Adrenal gland (tissue), 19 donors: ENCODE measurements around the gene PPIL1. TPM values are rescaled to one million over a fixed set of nuclear protein-coding genes. Genes with fewer than 3 reads are reported as not detected.

ENCODE experiments used
- DNase-seq, 7 donors: peaks; one replicate each; pipeline ENCODE4 v3.0.0-alpha.2; 2019 to 2020
- H3K27ac ChIP-seq, 5 donors: fragments of 200-600 bp; sonication (generic) in 4 of 5; 1 replicate in 3 of 5; 2 replicates in 2 of 5; pipeline versions ENCODE4 v1.5.1 to v1.8.0; 2016 to 2020; ENCODE audit warnings: mild to moderate bottlenecking in 1 of 5
- H3K27me3 ChIP-seq: fragments of 200-600 bp; 2 replicates; pipeline ENCODE4 v1.8.0; 2021
- H3K36me3 ChIP-seq, 2 donors: fragments of 200-600 bp; replicated peaks in 1 of 2; 1 replicate in 1 of 2; 2 replicates in 1 of 2; pipeline versions ENCODE4 v1.5.1 to v1.8.0; 2018 to 2022
- H3K4me1 ChIP-seq, 2 donors: fragments of 200-600 bp; replicated peaks in 1 of 2; 1 replicate in 1 of 2; 2 replicates in 1 of 2; pipeline versions ENCODE4 v1.5.1 to v1.8.0; 2018 to 2021
- H3K4me3 ChIP-seq, 4 donors: fragments of 200-600 bp; sonication (generic) in 3 of 4; one replicate each; pipeline ENCODE4 v1.5.1; 2016 to 2018
- H3K9me3 ChIP-seq, 3 donors: fragments of 200-600 bp; sonication (generic) in 1 of 3; replicated peaks in 1 of 3; 1 replicate in 2 of 3; 2 replicates in 1 of 3; pipeline versions ENCODE4 v1.5.1 to v1.8.0; 2016 to 2021
- POLR2A ChIP-seq, 2 donors: fragments of 450-650 bp; IDR thresholded peaks; one replicate each; pipeline ENCODE4 v1.6.1; 2017; ENCODE audit warnings: antibody characterized with exemption in 2 of 2, mild to moderate bottlenecking in 2 of 2, moderate library complexity in 1 of 2
- WGBS, 4 donors: extraction: QIAGEN DNeasy Blood & Tissue Kit in 2 of 4; methylation state at CpG; one replicate each; pipeline versions ENCODE4 v1.1.5 to v1.1.7; 2013 to 2017; 5-methylcytosine and 5-hydroxymethylcytosine counted together
- intact Hi-C, 2 donors: fragments of 100-400 bp; cut with DNase I; formaldehyde crosslinking; loops; one replicate each; pipeline versions ENCODE4 v1.14.1 to v1.15.0; 2022 to 2023
- long read RNA-seq, 10 donors: library from polyadenylated mRNA in 3 of 10; unstranded in 2 of 10; stranded (forward) in 1 of 10; transcript quantifications; one replicate each; pipeline ENCODE4 v2.0.0 and lab custom pipeline, GENCODE V29; 2021 to 2026
- polyA plus RNA-seq, 3 donors: library from polyadenylated mRNA; stranded (reverse); fragments of 200-250 nt in 2 of 3; fragments of 350-450 nt in 1 of 3; fragmentation: Illumina TruSeq in 1 of 3; extraction: RNeasy Lipid Tissue Mini Kit (QIAGEN cat#74804) in 1 of 3; gene quantifications; one replicate each; pipeline ENCODE4 v1.2.3, GENCODE V29; 2013 to 2014
- total RNA-seq, 9 donors: library from RNA; depleted of rRNA in 4 of 9; stranded (reverse); fragments of >200 nt in 4 of 9; fragments of 120-200 nt in 1 of 9; fragmentation: NEBNext Ultra II Directional in 1 of 9; extraction: Animal tissue kit (Norgen Biotek cat#: 25700) in 1 of 9; gene quantifications; one replicate each; pipeline versions ENCODE4 v1.1.0 to v1.2.4, GENCODE V29; 2013 to 2023
- TF ChIP-seq, protein P1 (sequence below), 6 experiments: fragments of 450-650 bp in 4 of 6; fragments of 200-600 bp in 2 of 6; sonication (generic) in 1 of 6; IDR thresholded peaks; 1 replicate in 5 of 6; 2 replicates in 1 of 6; pipeline versions ENCODE4 v1.5.1 to v1.8.0; 2016 to 2021; ENCODE audit warnings: antibody characterized with exemption in 6 of 6, mild to moderate bottlenecking in 2 of 6, moderate library complexity in 1 of 6
- donor health status: healthy with polysubstance abuse.
- donor health status: Bipolar disorder and iron deficiency.
- donor health status: DM: yes; HTN: yes; CAD: no.
- donor health status: DM: no; HTN: no; CAD: no.
- donor health status: DM: no; HTN: no; CAD: no.
- donor health status: DM: yes; HTN: yes; CAD: no.

The PPIL1 gene
- total RNA-seq (100 to 1,000 TPM in 2 of 9 donors, 10 to 100 TPM in 7; 36.4 to 138 (median 55.1) TPM), polyA plus RNA-seq (100 to 1,000 TPM in 1 of 3 donors, 10 to 100 TPM in 1, 1 to 10 TPM in 1; 8.2 to 134 (median 30.5) TPM)
- long read RNA-seq, donor 1, transcript PPIL1-201 (4 exons, 1,739 nt), result major isoform, 28 of 52 reads
- long read RNA-seq, donor 1, partial matches to known transcripts, result 15 of 52 reads
- long read RNA-seq, donor 1, other reads (novel, unspliced or antisense), result 9 of 52 reads
- long read RNA-seq, donor 2, transcript PPIL1-201 (4 exons, 1,739 nt), result major isoform, 14 of 14 reads
- long read RNA-seq, donor 2, partial matches to known transcripts, result 0 of 14 reads
- long read RNA-seq, donor 2, other reads (novel, unspliced or antisense), result 0 of 14 reads
- long read RNA-seq, donor 3, transcript PPIL1-201 (4 exons, 1,739 nt), result major isoform, 17 of 17 reads
- long read RNA-seq, donor 3, partial matches to known transcripts, result 0 of 17 reads
- long read RNA-seq, donor 3, other reads (novel, unspliced or antisense), result 0 of 17 reads
- long read RNA-seq, donor 4, transcript PPIL1-201 (4 exons, 1,739 nt), result minor isoform, 31 of 148 reads
- long read RNA-seq, donor 4, transcript PPIL1-202 (3 exons, 1,347 nt), result major isoform, 114 of 148 reads
- long read RNA-seq, donor 4, partial matches to known transcripts, result 2 of 148 reads
- long read RNA-seq, donor 4, other reads (novel, unspliced or antisense), result 1 of 148 reads
- long read RNA-seq, donor 5, transcript PPIL1-201 (4 exons, 1,739 nt), result major isoform, 34 of 50 reads
- long read RNA-seq, donor 5, transcript PPIL1-202 (3 exons, 1,347 nt), result minor isoform, 9 of 50 reads
- long read RNA-seq, donor 5, partial matches to known transcripts, result 0 of 50 reads
- long read RNA-seq, donor 5, other reads (novel, unspliced or antisense), result 7 of 50 reads
- long read RNA-seq, donor 6, transcript PPIL1-202 (3 exons, 1,347 nt), result major isoform, 65 of 89 reads
- long read RNA-seq, donor 6, transcript PPIL1-201 (4 exons, 1,739 nt), result minor isoform, 20 of 89 reads
- long read RNA-seq, donor 6, partial matches to known transcripts, result 0 of 89 reads
- long read RNA-seq, donor 6, other reads (novel, unspliced or antisense), result 4 of 89 reads
- long read RNA-seq, donor 7, transcript PPIL1-201 (4 exons, 1,739 nt), result major isoform, 10 of 18 reads
- long read RNA-seq, donor 7, partial matches to known transcripts, result 8 of 18 reads
- long read RNA-seq, donor 7, other reads (novel, unspliced or antisense), result 0 of 18 reads
- long read RNA-seq, donor 8, transcript PPIL1-201 (4 exons, 1,739 nt), result major isoform, 26 of 26 reads
- long read RNA-seq, donor 8, partial matches to known transcripts, result 0 of 26 reads
- long read RNA-seq, donor 8, other reads (novel, unspliced or antisense), result 0 of 26 reads
- long read RNA-seq, donor 9, transcript PPIL1-201 (4 exons, 1,739 nt), result major isoform, 7 of 17 reads
- long read RNA-seq, donor 9, partial matches to known transcripts, result 10 of 17 reads
- long read RNA-seq, donor 9, other reads (novel, unspliced or antisense), result 0 of 17 reads
- long read RNA-seq, donor 10, transcript PPIL1-201 (4 exons, 1,739 nt), result major isoform, 6 of 12 reads
- long read RNA-seq, donor 10, partial matches to known transcripts, result 6 of 12 reads
- long read RNA-seq, donor 10, other reads (novel, unspliced or antisense), result 0 of 12 reads

DNA sequence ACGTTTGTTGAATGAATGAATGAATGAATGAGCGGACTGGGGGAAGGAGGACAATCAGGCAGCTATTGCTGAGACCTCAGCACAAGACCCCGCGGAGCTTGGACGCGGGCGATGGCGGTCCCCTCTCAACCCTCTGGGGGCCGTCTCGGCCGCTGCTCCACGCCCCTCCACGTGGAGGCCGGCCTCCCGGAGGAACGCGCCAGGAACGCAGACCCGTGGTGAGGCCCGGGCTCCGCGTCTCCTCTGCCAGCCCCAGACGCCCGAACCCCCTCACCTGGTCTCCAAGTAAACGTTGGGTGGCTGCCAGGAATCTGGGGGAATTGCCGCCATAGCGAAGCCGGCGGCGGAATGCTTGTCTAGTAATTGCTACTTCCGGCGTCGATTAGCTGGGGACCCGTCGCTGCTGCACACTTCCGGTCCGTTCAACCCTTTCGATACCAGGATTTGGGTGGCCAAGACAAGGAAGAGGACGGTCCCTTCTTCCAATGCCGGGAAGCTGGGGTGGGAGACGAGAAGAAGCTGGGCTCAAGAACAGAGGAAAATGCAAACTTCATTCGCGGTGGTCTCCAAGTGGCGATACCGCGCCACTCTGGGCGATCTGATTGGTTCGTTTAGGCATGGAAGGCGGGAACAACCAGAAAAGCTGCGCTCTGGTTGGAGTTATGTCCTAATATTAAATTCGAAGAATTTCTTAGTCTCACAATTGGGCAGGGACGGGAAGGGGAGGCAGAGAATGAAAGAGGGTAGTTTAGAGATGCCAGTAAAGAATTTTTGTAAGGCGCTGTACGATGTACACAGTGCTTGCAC lies at the start of gene PPIL1:
PPIL1 (minus strand) TSS at position 361 of the 807 bp plus-strand sequence; CDS start at position 330, 31 bp downstream.
- peak within 1 kb of the TSS; percentile 77 to 88 (median 86) for H3K4me3 ChIP-seq
- peak within 1 kb of the TSS; percentile 61 to 95 (median 86) for H3K27ac ChIP-seq
- TF ChIP-seq, protein P1, sequence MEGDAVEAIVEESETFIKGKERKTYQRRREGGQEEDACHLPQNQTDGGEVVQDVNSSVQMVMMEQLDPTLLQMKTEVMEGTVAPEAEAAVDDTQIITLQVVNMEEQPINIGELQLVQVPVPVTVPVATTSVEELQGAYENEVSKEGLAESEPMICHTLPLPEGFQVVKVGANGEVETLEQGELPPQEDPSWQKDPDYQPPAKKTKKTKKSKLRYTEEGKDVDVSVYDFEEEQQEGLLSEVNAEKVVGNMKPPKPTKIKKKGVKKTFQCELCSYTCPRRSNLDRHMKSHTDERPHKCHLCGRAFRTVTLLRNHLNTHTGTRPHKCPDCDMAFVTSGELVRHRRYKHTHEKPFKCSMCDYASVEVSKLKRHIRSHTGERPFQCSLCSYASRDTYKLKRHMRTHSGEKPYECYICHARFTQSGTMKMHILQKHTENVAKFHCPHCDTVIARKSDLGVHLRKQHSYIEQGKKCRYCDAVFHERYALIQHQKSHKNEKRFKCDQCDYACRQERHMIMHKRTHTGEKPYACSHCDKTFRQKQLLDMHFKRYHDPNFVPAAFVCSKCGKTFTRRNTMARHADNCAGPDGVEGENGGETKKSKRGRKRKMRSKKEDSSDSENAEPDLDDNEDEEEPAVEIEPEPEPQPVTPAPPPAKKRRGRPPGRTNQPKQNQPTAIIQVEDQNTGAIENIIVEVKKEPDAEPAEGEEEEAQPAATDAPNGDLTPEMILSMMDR (IDR thresholded peaks at IDR 0.05), result peak in 3 of 6 experiments; percentile 9 to 14 (median 11)
- TF ChIP-seq POLR2A (IDR thresholded peaks at IDR 0.05), result peak in 1 of 2 donors; percentile 88
- H3K9me3 ChIP-seq, result no peaks in the 10 kb centered on the region
- H3K4me1 ChIP-seq, result peaks cover 5 to 19% of the 10 kb centered on the region in 2 donors
- intact Hi-C loops, result no loop called here
- 0 to 1% (median 0%) methylated on average over 22 to 54 of the region's 54 CpGs for WGBS, 4 donors
- no peaks in the 10 kb centered on the region for H3K27me3 ChIP-seq
- DNase-seq, result peak; percentile 79 to 93 (median 86)
- H3K36me3 ChIP-seq, result peaks cover 0 to 11% of the 10 kb centered on the region in 2 donors

DNA sequence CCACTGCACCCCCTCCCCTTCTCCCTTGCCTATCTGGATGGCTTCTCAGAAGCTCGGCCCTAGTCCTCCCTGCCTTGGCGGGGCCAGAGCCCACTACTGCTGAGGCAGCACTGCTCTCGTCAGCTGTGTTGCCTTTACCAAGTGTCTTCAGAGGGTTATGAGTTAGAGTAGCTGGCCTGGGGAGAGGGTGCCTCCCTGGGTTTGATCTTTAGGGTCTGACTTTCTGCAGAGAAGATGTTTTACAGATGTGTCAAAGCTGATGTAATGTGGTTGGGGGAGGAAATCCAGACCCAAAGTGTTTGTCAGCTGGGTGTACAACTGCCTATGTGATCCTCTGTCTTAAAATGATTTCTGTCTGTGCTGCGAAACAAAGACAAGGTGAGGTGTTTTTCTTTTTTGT lies 49.5 kb upstream of the PPIL1 start:
- H3K36me3 ChIP-seq, result peaks cover 0 to 50% of the 10 kb centered on the region in 2 donors
- H3K27ac ChIP-seq, result no peak overlapping the region
- no peaks in the 10 kb centered on the region for H3K9me3 ChIP-seq
- H3K4me3 ChIP-seq, result no peak overlapping the region
- DNase-seq, result peak in 1 of 7 donors; percentile 10
- peaks cover 16 to 34% of the 10 kb centered on the region in 2 donors for H3K4me1 ChIP-seq
- TF ChIP-seq, protein P1 (IDR thresholded peaks at IDR 0.05), result no peak
- 91 to 95% (median 92%) methylated on average over 4 of the region's 4 CpGs for WGBS, 4 donors
- intact Hi-C loops, result loop anchor here in 1 of 2 donors (10.0 kb wide), 1 partner anchor 51 kb away; no protein-coding TSS in a partner anchor
- no peaks in the 10 kb centered on the region for H3K27me3 ChIP-seq

DNA sequence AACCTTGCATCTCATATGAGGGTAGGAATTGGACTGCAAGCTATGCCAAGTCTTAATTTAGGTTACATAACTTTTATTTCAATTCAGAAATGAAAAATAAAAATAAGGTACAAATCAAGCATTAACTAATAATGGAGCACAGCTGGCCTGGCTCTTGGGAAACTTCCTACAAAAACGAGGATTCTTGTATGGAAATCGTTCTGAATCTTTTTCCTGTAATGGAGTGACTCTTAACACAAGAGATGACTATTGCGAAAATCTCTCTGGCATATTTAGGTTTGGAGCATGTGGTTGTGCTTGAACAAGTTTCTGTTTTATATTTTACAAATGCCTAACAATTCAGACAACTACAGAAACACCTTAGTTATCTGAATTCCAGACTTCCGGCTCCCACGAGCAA lies 45.9 kb upstream of the PPIL1 start:
- Histone ChIP-seq H3K36me3 (peaks cover 0 to 83% of the 10 kb centered on the region in 2 donors), H3K9me3 (no peaks in the 10 kb centered on the region), H3K27ac (peak overlapping the region in 3 of 5 donors; percentile 23 to 56 (median 36)), H3K27me3 (no peaks in the 10 kb centered on the region), H3K4me1 (peaks cover 17 to 25% of the 10 kb centered on the region in 2 donors), H3K4me3 (no peak overlapping the region)
- TF ChIP-seq, protein P1 (IDR thresholded peaks at IDR 0.05), result no peak
- TF ChIP-seq POLR2A (IDR thresholded peaks at IDR 0.05), result no peak
- WGBS, 4 donors, result 70 to 76% (median 74%) methylated on average over 5 of the region's 5 CpGs
- no peak for DNase-seq
- intact Hi-C loops, result loop anchor here in 1 of 2 donors (10.0 kb wide), 1 partner anchor 54 kb away; no protein-coding TSS in a partner anchor
